Left lung (tissue), 14 donors: ENCODE data around the gene ITPRIPL2. TPM values are rescaled to one million over a fixed set of nuclear protein-coding genes. Genes with fewer than 3 reads are reported as not detected.
A peak's percentile ranks its signal among the peaks of the same experiment; 100 is the strongest.

Source experiments
- ATAC-seq: fragments of 200-7000 bp; cut with Tn5 transposase; one replicate; pipeline ENCODE4 v1.9.1; 2020; ENCODE audit warnings: moderate library complexity
- DNase-seq, 4 donors: peaks; one replicate each; pipeline ENCODE4 v3.0.0-alpha.2; 2013 to 2020
- H3K27ac ChIP-seq, 2 donors: fragments of 200-600 bp; sonication (generic) in 1 of 2; one replicate each; pipeline versions ENCODE4 v1.5.0 to v1.8.0; 2020 to 2021
- H3K27me3 ChIP-seq, 2 donors: fragments of 200-600 bp; sonication (generic) in 1 of 2; one replicate each; pipeline versions ENCODE4 v1.5.0 to v1.8.0; 2020 to 2021
- H3K36me3 ChIP-seq, 2 donors: fragments of 200-600 bp; sonication (generic) in 1 of 2; one replicate each; pipeline versions ENCODE4 v1.5.0 to v1.8.0; 2020 to 2021
- H3K4me1 ChIP-seq, 2 donors: fragments of 200-600 bp; one replicate each; pipeline ENCODE4 v1.8.0; 2021
- H3K4me3 ChIP-seq, 2 donors: fragments of 200-600 bp; sonication (generic) in 1 of 2; one replicate each; pipeline versions ENCODE4 v1.5.0 to v1.8.0; 2020 to 2021; ENCODE audit warnings: mild to moderate bottlenecking in 1 of 2
- H3K9me3 ChIP-seq, 2 donors: fragments of 200-600 bp; sonication (generic) in 1 of 2; one replicate each; pipeline versions ENCODE4 v1.5.0 to v1.8.0; 2020 to 2021
- CTCF ChIP-seq, 2 donors: fragments of 200-600 bp; sonication (generic) in 1 of 2; IDR thresholded peaks; one replicate each; pipeline versions ENCODE4 v1.5.0 to v1.8.0; 2021; ENCODE audit warnings: antibody characterized with exemption in 2 of 2
- intact Hi-C, 2 donors: fragments of 100-400 bp; cut with DNase I; formaldehyde crosslinking; loops; one replicate each; pipeline versions ENCODE4 v1.11.2 to v1.14.2; 2022
- long read RNA-seq, 12 donors: library from polyadenylated mRNA in 2 of 12; unstranded in 2 of 12; transcript quantifications; one replicate each; pipeline ENCODE4 v2.0.0 and lab custom pipeline, GENCODE V29; 2019 to 2026
- polyA plus RNA-seq, 6 donors: library from polyadenylated mRNA; unstranded; fragments of 120-200 nt; gene quantifications; one replicate each; pipeline ENCODE4 v1.2.1, GENCODE V29; 2013; ENCODE audit not compliant: insufficient read length in 6 of 6
- total RNA-seq, 2 donors: library from RNA; stranded (reverse); fragmentation: NEBNext Ultra II Directional; extraction: Animal tissue kit (Norgen Biotek cat#: 25700); gene quantifications; one replicate each; pipeline ENCODE4 v1.2.1, GENCODE V29; 2021
- donor health status: DM: no; HTN: yes; CAD: no.
- donor health status: DM: no; HTN: no; CAD: no.

The ITPRIPL2 gene
- 10 to 100 TPM; 67.6 to 82.7 TPM for total RNA-seq
- 10 to 100 TPM; 24.6 to 35.7 (median 31.9) TPM for polyA plus RNA-seq
- long read RNA-seq, donor 1, full-length matches to known transcripts: 132 of 132 reads
- long read RNA-seq, donor 1, partial matches to known transcripts: 0 of 132 reads
- long read RNA-seq, donor 1, other reads (novel, unspliced or antisense): 0 of 132 reads
- long read RNA-seq, donor 2, full-length matches to known transcripts: 141 of 141 reads
- long read RNA-seq, donor 2, partial matches to known transcripts: 0 of 141 reads
- long read RNA-seq, donor 2, other reads (novel, unspliced or antisense): 0 of 141 reads
- long read RNA-seq, donor 3, full-length matches to known transcripts: 50 of 50 reads
- long read RNA-seq, donor 3, partial matches to known transcripts: 0 of 50 reads
- long read RNA-seq, donor 3, other reads (novel, unspliced or antisense): 0 of 50 reads
- long read RNA-seq, donor 4, full-length matches to known transcripts: 5 of 5 reads
- long read RNA-seq, donor 4, partial matches to known transcripts: 0 of 5 reads
- long read RNA-seq, donor 4, other reads (novel, unspliced or antisense): 0 of 5 reads
- long read RNA-seq, donor 5, full-length matches to known transcripts: 73 of 73 reads
- long read RNA-seq, donor 5, partial matches to known transcripts: 0 of 73 reads
- long read RNA-seq, donor 5, other reads (novel, unspliced or antisense): 0 of 73 reads
- long read RNA-seq, donor 6, full-length matches to known transcripts: 60 of 60 reads
- long read RNA-seq, donor 6, partial matches to known transcripts: 0 of 60 reads
- long read RNA-seq, donor 6, other reads (novel, unspliced or antisense): 0 of 60 reads
- long read RNA-seq, donor 7, full-length matches to known transcripts: 22 of 22 reads
- long read RNA-seq, donor 7, partial matches to known transcripts: 0 of 22 reads
- long read RNA-seq, donor 7, other reads (novel, unspliced or antisense): 0 of 22 reads
- long read RNA-seq, donor 8, full-length matches to known transcripts: 91 of 91 reads
- long read RNA-seq, donor 8, partial matches to known transcripts: 0 of 91 reads
- long read RNA-seq, donor 8, other reads (novel, unspliced or antisense): 0 of 91 reads
- long read RNA-seq, donor 9, full-length matches to known transcripts: 1 of 1 reads
- long read RNA-seq, donor 9, partial matches to known transcripts: 0 of 1 reads
- long read RNA-seq, donor 9, other reads (novel, unspliced or antisense): 0 of 1 reads
- long read RNA-seq, donor 10, full-length matches to known transcripts: 3 of 3 reads
- long read RNA-seq, donor 10, partial matches to known transcripts: 0 of 3 reads
- long read RNA-seq, donor 10, other reads (novel, unspliced or antisense): 0 of 3 reads
- long read RNA-seq, donor 11: 0 reads
- long read RNA-seq, donor 12, full-length matches to known transcripts: 76 of 76 reads
- long read RNA-seq, donor 12, partial matches to known transcripts: 0 of 76 reads
- long read RNA-seq, donor 12, other reads (novel, unspliced or antisense): 0 of 76 reads

GRCh38 chr16:19113577-19114358 lies at the start of gene ITPRIPL2:
Gene ITPRIPL2, plus strand, starts transcription at chr16:19113964. Its CDS starts 498 bp downstream, at chr16:19114462.
- intact Hi-C loops: no loop called here
- Histone ChIP-seq H3K27ac (peak within 1 kb of the TSS; percentile 91 to 97), H3K4me1 (peaks cover 46 to 56% of the 10 kb centered on the region in 2 donors), H3K36me3 (peaks cover 0 to 20% of the 10 kb centered on the region in 2 donors), H3K27me3 (peaks cover 0 to 13% of the 10 kb centered on the region in 2 donors), H3K9me3 (no peaks in the 10 kb centered on the region), H3K4me3 (peak within 1 kb of the TSS; percentile 81 to 82)
- no peak for TF ChIP-seq CTCF (IDR thresholded peaks at IDR 0.05)
- ATAC-seq: peak; percentile 89
- DNase-seq: peak; percentile 88 to 96 (median 92)

- no peak for DNase-seq
- intact Hi-C loops: no loop called here
Measured at GRCh38 chr16:19066988-19067348, 46.8 kb upstream of the ITPRIPL2 start.

GRCh38 chr16:19067349-19068236 lies 46.2 kb upstream of the ITPRIPL2 start, which contains the start of gene COQ7:
Gene COQ7, plus strand, starts transcription at chr16:19067614. Its CDS starts 51 bp downstream, at chr16:19067665.
- intact Hi-C loops: no loop called here
- ATAC-seq (peak; percentile 97), DNase-seq (peak; percentile 99 to 100 (median 100))
- TF ChIP-seq CTCF (IDR thresholded peaks at IDR 0.05): no peak
- Histone ChIP-seq H3K36me3 (peaks cover 0 to 6% of the 10 kb centered on the region in 2 donors), H3K4me3 (peak within 1 kb of the TSS; percentile 68 to 69), H3K27me3 (no peaks in the 10 kb centered on the region), H3K9me3 (no peaks in the 10 kb centered on the region), H3K27ac (peak within 1 kb of the TSS; percentile 98 to 99), H3K4me1 (peaks cover 0 to 19% of the 10 kb centered on the region in 2 donors)

More at GRCh38 chr16:19066988-19067348, 46.8 kb upstream of the ITPRIPL2 start:
- TF ChIP-seq CTCF (IDR thresholded peaks at IDR 0.05): no peak
- ATAC-seq: no peak
- peak overlapping the region; percentile 68 to 69 for H3K4me3 ChIP-seq
- H3K36me3 ChIP-seq: peaks cover 0 to 6% of the 10 kb centered on the region in 2 donors
- H3K4me1 ChIP-seq: peaks cover 0 to 17% of the 10 kb centered on the region in 2 donors
- no peaks in the 10 kb centered on the region for H3K27me3 ChIP-seq
- H3K27ac ChIP-seq: peak overlapping the region; percentile 98 to 99
- H3K9me3 ChIP-seq: no peaks in the 10 kb centered on the region
